Stimulated activated CD4-positive, alpha-beta T cell treated with anti-CD3 and anti-CD28 coated beads, Interleukin-15, amount 100 ng/mL, for 1 hour (primary cell): ENCODE results near the gene KCNH2.
"Not testable (repeated sequence)": the region's sequence is repeated elsewhere in the genome, so short reads cannot be mapped to it uniquely, and the experiment has no call there.

ENCODE experiments used
- DNase-seq, 2 donors: peaks; one replicate each; pipeline ENCODE4 v3.0.0-alpha.2; 2020; ENCODE audit warnings: low read depth in 1 of 2, low spot score in 1 of 2

The KCNH2 gene

GRCh38 chr7:151011616-151012015 lies 33.5 kb upstream of the KCNH2 start:
- not testable (repeated sequence) for DNase-seq

- no peak for DNase-seq
Measured at GRCh38 chr7:151011097-151011409, 32.9 kb upstream of the KCNH2 start.

GRCh38 chr7:151010307-151011096 lies 32.4 kb upstream of the KCNH2 start:
- no peak for DNase-seq

- DNase-seq, result no peak
Measured at GRCh38 chr7:151010037-151010306, 31.9 kb upstream of the KCNH2 start.

GRCh38 chr7:151009327-151010036 lies 31.4 kb upstream of the KCNH2 start:
- DNase-seq, result no peak

GRCh38 chr7:151008511-151009323 lies 30.6 kb upstream of the KCNH2 start:
- peak; percentile 58 to 80 for DNase-seq

- no peak for DNase-seq
Measured at GRCh38 chr7:151008143-151008510, 30.0 kb upstream of the KCNH2 start.

GRCh38 chr7:151007469-151007898 lies 29.4 kb upstream of the KCNH2 start:
- DNase-seq, result no peak

GRCh38 chr7:151006590-151007300 lies 28.6 kb upstream of the KCNH2 start:
- no peak for DNase-seq

GRCh38 chr7:151005566-151005965 lies 27.4 kb upstream of the KCNH2 start:
- DNase-seq, result no peak

- DNase-seq, result no peak
Measured at GRCh38 chr7:151003572-151003971, 25.5 kb upstream of the KCNH2 start.

- DNase-seq, result no peak
Measured at GRCh38 chr7:151001546-151001945, 23.4 kb upstream of the KCNH2 start.

- DNase-seq, result no peak
Measured at GRCh38 chr7:151000897-151001495, 22.9 kb upstream of the KCNH2 start.

- DNase-seq, result no peak
Measured at GRCh38 chr7:150999497-151000230, 21.5 kb upstream of the KCNH2 start.

- DNase-seq, result no peak
Measured at GRCh38 chr7:150999001-150999400, 20.9 kb upstream of the KCNH2 start.

GRCh38 chr7:150998341-150998740 lies 20.2 kb upstream of the KCNH2 start:
- DNase-seq, result no peak

GRCh38 chr7:150997817-150998216 lies 19.7 kb upstream of the KCNH2 start:
- DNase-seq, result no peak

GRCh38 chr7:150997075-150997511 lies 19.0 kb upstream of the KCNH2 start:
- no peak for DNase-seq

GRCh38 chr7:150996376-150997074 lies 18.4 kb upstream of the KCNH2 start:
- DNase-seq, result no peak
